GM13977 (cell line): ENCODE results near the gene PLEKHA8.

Source experiments
- DNase-seq: peaks from one replicate; pipeline ENCODE4 v3.0.0; 2012; ENCODE audit warnings: low spot score
- CTCF ChIP-seq: IDR thresholded peaks from 2 replicates; pipeline ENCODE4 v1.5.1; 2012; ENCODE audit warnings: mild to moderate bottlenecking, control low read depth; ENCODE audit not compliant: insufficient read depth; ENCODE audit errors: extremely low read depth, missing control alignments
- in situ Hi-C: fragments of 300-500 bp; cut with MboI; formaldehyde crosslinking; loops from one replicate; pipeline ENCODE4 v1.12.0; 2022; ENCODE audit warnings: low sequenced_read_pairs, low pct_unique_long_range_greater_than_20kb, mixed read lengths, inconsistent platforms; ENCODE audit not compliant: unreplicated experiment

Gene PLEKHA8

GRCh38 chr7:30116771-30117170 is 88.6 kb downstream of the PLEKHA8 start:
- in situ Hi-C loops = no loop called here
- DNase-seq = no peak
- no peak for TF ChIP-seq CTCF

- no peak for TF ChIP-seq CTCF
- no peak for DNase-seq
- in situ Hi-C loops = no loop called here
Measured at GRCh38 chr7:30117896-30118295, 89.7 kb downstream of the PLEKHA8 start.

- no peak for TF ChIP-seq CTCF
- DNase-seq = no peak
- in situ Hi-C loops = no loop called here
Measured at GRCh38 chr7:30119890-30120577, 91.8 kb downstream of the PLEKHA8 start.

GRCh38 chr7:30133736-30134610 is 105.8 kb downstream of the PLEKHA8 start:
- DNase-seq = no peak
- in situ Hi-C loops = no loop called here
- no peak for TF ChIP-seq CTCF

GRCh38 chr7:30134611-30135300 is 106.5 kb downstream of the PLEKHA8 start, which contains the start of gene MTURN:
Gene MTURN, plus strand, starts transcription at chr7:30134986. Its CDS starts 151 bp downstream, at chr7:30135137.
- TF ChIP-seq CTCF = no peak
- DNase-seq = peak; percentile 97
- in situ Hi-C loops = no loop called here
